Hypothalamus (tissue), 51 donors: ENCODE results near the gene STK39.

Source experiments
- DNase-seq, 51 donors: peaks; one replicate each; lab custom pipeline; 2025; lab: John Stamatoyannopoulos, UW

Gene STK39

GRCh38 chr2:168025487-168026202, 221.8 kb downstream of the STK39 start:
- no peak for DNase-seq

GRCh38 chr2:168024459-168024858, 222.9 kb downstream of the STK39 start:
- no peak for DNase-seq

- no peak for DNase-seq
Measured at GRCh38 chr2:168021800-168022587, 225.4 kb downstream of the STK39 start.

DNA sequence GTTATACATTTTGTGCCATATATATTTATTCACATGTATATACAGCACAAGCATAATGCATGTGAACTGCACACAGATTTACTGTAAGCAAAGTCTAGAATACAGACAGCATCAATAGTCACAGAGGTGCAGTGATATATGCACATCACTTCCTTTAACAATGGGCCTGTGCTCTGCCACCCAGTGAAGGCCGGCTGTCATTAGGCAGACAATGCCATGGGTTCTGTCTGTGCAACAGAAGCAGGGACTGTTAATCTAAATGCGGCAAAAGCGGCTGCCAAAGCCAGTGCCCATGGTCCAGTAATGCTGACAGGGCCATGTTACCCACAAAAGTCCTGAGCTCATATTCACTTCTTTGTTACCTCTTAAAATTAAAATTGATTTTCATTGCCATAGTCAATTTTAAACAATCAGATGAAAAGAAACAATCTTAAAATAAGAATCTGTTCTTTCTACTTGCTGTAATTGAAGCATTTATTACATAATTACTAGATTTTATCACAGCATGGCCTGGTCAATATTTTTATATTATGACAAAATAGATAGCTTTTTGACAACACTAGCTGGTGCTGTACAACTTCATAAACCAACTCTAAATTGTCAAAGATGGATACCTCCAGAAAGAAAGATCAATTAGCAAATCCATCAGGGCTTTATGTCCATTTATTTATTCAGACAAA, 232.0 kb downstream of the STK39 start:
- peak in 26 of 51 donors; percentile 1 to 67 (median 19) for DNase-seq

GRCh38 chr2:168009900-168010299, 237.5 kb downstream of the STK39 start:
- DNase-seq: no peak

GRCh38 chr2:168008646-168009195, 238.7 kb downstream of the STK39 start:
- DNase-seq: no peak

DNA sequence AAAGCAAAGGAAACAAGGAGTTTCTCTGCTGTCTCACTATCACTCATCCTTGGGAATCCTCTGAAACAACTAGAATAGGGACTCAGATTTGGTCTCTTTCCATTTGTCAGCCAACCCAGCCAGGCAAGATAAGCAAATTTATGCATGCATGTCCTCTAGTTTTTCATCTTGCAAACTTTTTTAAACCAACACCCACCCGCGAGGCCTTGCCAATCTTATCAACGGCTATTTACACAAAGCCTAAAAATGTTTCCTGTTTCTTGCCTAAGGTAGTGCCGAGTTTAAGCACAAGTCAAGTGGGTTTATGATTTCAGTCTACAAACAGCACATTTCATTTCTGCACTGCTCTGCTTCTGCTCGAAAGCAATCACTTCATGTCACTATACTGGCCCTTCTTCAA, 240.9 kb downstream of the STK39 start:
- no peak for DNase-seq

- DNase-seq: no peak
Measured at GRCh38 chr2:168005586-168005985, 241.8 kb downstream of the STK39 start.

DNA sequence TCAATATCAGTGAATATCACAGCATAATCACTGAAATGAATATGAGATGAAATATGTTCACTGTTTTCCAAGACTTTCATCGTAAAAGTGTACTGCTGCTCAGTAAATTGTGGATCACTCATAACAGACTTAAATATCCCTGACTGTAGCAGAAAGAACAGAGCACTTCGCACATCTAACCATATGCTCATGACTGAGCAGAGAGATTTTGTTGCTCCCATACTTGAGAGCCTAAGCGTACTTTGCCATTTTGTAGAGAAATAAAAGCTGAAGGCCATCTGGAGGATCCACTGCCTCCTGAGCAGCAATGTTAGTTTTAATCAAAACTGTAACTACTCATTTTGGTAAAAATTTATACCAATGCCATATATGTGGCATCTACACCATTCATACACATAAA, 243.5 kb downstream of the STK39 start:
- no peak for DNase-seq

DNA sequence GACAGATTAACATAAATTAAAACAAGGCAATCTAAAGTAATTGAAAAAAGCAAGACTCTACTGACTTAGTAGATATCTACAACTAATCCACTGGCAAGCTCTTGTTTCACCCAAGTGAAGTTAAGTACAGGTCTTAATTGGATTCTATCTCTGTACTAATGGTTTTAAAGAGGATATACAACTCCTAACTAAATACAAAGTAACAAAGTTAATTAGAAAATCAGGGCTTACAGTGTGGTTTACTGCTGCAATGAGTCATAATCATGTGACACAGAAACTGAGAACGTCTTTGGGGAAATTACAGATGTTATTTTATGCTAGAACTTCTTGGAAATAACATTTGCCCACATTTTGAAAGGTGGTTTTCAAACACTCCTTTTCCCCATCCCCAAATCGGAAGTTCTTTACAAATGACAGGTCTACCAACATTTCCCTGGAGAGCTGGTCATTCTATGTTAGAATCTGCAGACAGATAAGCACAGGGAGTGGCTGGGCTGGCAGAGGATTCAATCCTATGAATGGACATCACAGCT, 245.3 kb downstream of the STK39 start:
- DNase-seq: no peak

- no peak for DNase-seq
Measured at GRCh38 chr2:167992278-167992677, 255.1 kb downstream of the STK39 start.

GRCh38 chr2:167990062-167990461, 257.3 kb downstream of the STK39 start:
- DNase-seq: no peak

GRCh38 chr2:167988296-167988695, 259.1 kb downstream of the STK39 start:
- DNase-seq: no peak

GRCh38 chr2:167987558-167987957, 259.8 kb downstream of the STK39 start:
- DNase-seq: no peak

GRCh38 chr2:167987026-167987425, 260.4 kb downstream of the STK39 start:
- no peak for DNase-seq

- DNase-seq: no peak
Measured at GRCh38 chr2:167986223-167986622, 261.2 kb downstream of the STK39 start.

DNA sequence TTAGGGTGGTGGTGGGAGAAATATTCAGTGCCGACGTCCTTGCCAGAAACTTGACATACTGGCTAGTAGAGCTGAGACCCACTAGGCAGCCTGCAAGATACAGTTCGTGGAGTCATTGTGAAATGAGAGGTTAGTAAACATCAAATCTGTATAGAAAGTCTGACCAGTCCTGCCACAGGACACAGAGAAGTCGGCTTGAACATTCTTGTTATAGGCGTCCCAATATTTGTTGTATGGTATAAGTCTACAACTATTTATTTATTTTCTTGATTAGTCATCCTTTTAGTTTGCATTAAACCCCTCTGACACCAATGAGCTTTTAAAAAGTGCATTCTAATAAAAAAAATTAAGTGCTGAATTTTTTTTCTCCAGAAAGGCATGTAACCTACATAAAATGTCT, 265.4 kb downstream of the STK39 start:
- DNase-seq: no peak

GRCh38 chr2:167980439-167980838, 267.0 kb downstream of the STK39 start:
- peak in 4 of 51 donors; percentile 2 to 24 (median 6) for DNase-seq

GRCh38 chr2:167972746-167973145, 274.6 kb downstream of the STK39 start:
- no peak for DNase-seq

DNA sequence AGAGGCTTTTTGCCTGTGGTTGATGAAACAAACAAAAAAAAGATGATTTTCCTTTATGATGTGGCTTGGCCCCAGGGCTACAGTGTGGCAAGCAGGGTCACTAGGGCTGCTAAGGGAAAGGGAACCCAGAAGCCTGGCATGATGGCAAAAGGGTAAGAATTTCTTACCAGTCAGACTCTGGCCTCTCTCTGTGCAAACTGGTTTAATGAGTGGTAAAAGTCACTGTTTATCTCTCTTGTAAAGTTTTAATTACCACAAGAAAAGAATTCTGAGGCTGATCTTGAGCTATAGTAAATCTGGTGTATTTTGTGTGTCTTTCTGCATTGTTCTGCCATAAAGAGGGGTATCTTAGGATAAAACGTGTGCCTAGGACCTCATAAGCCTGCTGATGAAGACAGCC, 275.4 kb downstream of the STK39 start:
- no peak for DNase-seq
